HCT116 (cell line): ENCODE measurements around the gene HGS.

ENCODE experiments used
- CEBPB ChIP-seq: IDR thresholded peaks from 2 replicates; pipeline ENCODE4 v1.6.1; 2012; ENCODE audit warnings: low read depth
- EZH2 ChIP-seq: fragments of 200-600 bp; sonication (generic); IDR thresholded peaks from 2 replicates; pipeline ENCODE4 v1.6.1; 2017; ENCODE audit warnings: antibody characterized with exemption, mixed run types
- EZH2phosphoT487 ChIP-seq: fragments of 200-600 bp; IDR thresholded peaks from 2 replicates; pipeline ENCODE4 v1.6.1; 2018; ENCODE audit warnings: antibody characterized with exemption, borderline replicate concordance
- POLR2A ChIP-seq: IDR thresholded peaks from 2 replicates; pipeline ENCODE4 v1.7.0; 2011; ENCODE audit warnings: borderline replicate concordance; ENCODE audit not compliant: insufficient read depth, insufficient read length; ENCODE audit errors: extremely low read depth
- POLR2AphosphoS5 ChIP-seq: IDR thresholded peaks from 2 replicates; pipeline ENCODE4 v1.6.1; 2011; ENCODE audit warnings: mild to moderate bottlenecking, low read depth, low read length, moderate library complexity
- RAD21 ChIP-seq: IDR thresholded peaks from 2 replicates; pipeline ENCODE4 v1.6.1; 2012; ENCODE audit warnings: low read depth, mild to moderate bottlenecking
- SP1 ChIP-seq: IDR thresholded peaks from 2 replicates; pipeline ENCODE4 v1.6.1; 2012; ENCODE audit warnings: low read depth
- TCF7L2 ChIP-seq: IDR thresholded peaks from 2 replicates; pipeline ENCODE4 v1.7.0; 2011; ENCODE audit warnings: borderline replicate concordance, inconsistent platforms; ENCODE audit not compliant: insufficient read depth, insufficient read length; ENCODE audit errors: extremely low read depth
- ZNF274 ChIP-seq: fragments of 200-500 bp; sonication (Bioruptor generic); IDR thresholded peaks from 2 replicates; pipeline ENCODE4 v1.6.1; 2014; ENCODE audit warnings: mild to moderate bottlenecking, low read depth, low read length, inconsistent platforms
- TF ChIP-seq, protein P1 (sequence below), 3 experiments: fragments of 200-600 bp in 1 of 3; sonication (generic) in 1 of 3; IDR thresholded peaks in 2 of 3; conservative IDR thresholded peaks in 1 of 3; 2 replicates each; pipeline ENCODE4 v1.5.1; 2012 to 2017; ENCODE audit warnings: low read depth in 2 of 3, low read length in 2 of 3, antibody characterized with exemption in 1 of 3, borderline replicate concordance in 1 of 3, control low read depth in 1 of 3, mild to moderate bottlenecking in 1 of 3, mixed read lengths in 1 of 3, mixed run types in 1 of 3, moderate library complexity in 1 of 3; ENCODE audit not compliant: insufficient read depth in 1 of 3
- TF ChIP-seq, protein P2 (sequence below): IDR thresholded peaks from 2 replicates; pipeline ENCODE4 v1.6.1; 2012; ENCODE audit warnings: low read depth
- TF ChIP-seq, protein P3 (sequence below): IDR thresholded peaks from 2 replicates; pipeline ENCODE4 v1.6.1; 2012
- TF ChIP-seq, protein P4 (sequence below): IDR thresholded peaks from 2 replicates; pipeline ENCODE4 v1.6.1; 2011; ENCODE audit warnings: mild to moderate bottlenecking, low read length, moderate library complexity; ENCODE audit not compliant: insufficient replicate concordance; ENCODE audit errors: extremely low read depth
- TF ChIP-seq, protein P5 (sequence below): IDR thresholded peaks from 2 replicates; pipeline ENCODE4 v1.6.1; 2012

DNA sequence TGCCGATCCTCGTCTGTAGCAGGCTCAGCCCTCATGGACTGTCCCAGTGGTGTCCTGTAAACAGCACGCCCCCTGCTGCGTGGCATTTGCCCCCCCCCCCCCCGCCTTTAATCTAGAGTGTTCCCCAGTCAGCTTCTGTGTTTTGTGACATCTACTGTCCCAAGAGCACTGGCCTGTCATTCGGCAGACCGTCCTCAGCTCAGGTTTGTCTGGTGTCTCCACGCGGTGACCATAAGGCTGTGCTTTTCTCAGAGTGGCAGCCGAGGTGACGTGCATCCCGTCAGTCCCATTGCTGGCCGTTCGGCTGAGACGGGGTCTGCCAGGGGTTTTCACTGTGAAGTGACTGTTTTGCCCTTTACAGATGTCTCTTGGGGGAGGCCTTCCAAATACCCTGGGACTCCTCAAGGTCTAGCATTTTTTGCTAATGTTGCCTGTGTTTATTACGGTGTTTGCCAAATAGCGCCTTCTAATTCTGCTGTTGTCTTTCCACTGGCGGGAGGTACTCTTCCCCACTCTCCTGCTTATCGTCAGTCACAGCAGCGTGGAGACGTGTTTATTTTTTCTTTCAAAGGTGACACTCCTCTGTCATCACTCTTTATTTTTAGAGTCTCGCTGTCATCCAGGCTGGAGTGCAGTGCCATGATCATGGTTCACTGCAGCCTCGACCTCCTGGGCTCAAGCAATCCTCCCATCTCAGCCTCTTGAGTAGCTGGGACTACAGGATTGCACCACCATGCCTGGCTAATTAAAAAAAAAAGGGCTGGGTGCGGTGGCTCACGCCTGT, 13.6 kb downstream of the HGS start:
- TF ChIP-seq, protein P1, sequence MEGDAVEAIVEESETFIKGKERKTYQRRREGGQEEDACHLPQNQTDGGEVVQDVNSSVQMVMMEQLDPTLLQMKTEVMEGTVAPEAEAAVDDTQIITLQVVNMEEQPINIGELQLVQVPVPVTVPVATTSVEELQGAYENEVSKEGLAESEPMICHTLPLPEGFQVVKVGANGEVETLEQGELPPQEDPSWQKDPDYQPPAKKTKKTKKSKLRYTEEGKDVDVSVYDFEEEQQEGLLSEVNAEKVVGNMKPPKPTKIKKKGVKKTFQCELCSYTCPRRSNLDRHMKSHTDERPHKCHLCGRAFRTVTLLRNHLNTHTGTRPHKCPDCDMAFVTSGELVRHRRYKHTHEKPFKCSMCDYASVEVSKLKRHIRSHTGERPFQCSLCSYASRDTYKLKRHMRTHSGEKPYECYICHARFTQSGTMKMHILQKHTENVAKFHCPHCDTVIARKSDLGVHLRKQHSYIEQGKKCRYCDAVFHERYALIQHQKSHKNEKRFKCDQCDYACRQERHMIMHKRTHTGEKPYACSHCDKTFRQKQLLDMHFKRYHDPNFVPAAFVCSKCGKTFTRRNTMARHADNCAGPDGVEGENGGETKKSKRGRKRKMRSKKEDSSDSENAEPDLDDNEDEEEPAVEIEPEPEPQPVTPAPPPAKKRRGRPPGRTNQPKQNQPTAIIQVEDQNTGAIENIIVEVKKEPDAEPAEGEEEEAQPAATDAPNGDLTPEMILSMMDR (IDR thresholded peaks at IDR 0.05 in 2 of 3, conservative IDR thresholded peaks at IDR 0.05 in 1 of 3; ENCODE audit: borderline replicate concordance in 1 of 3, insufficient read depth in 1 of 3, low read depth in 2 of 3, low read length in 2 of 3) = no peak
- TF ChIP-seq POLR2A (no peak), ZNF274 (no peak), EZH2phosphoT487 (no peak), RAD21 (no peak), POLR2AphosphoS5 (no peak), EZH2 (no peak), TCF7L2 (no peak), CEBPB (no peak), SP1 (no peak)
- TF ChIP-seq, protein P2, sequence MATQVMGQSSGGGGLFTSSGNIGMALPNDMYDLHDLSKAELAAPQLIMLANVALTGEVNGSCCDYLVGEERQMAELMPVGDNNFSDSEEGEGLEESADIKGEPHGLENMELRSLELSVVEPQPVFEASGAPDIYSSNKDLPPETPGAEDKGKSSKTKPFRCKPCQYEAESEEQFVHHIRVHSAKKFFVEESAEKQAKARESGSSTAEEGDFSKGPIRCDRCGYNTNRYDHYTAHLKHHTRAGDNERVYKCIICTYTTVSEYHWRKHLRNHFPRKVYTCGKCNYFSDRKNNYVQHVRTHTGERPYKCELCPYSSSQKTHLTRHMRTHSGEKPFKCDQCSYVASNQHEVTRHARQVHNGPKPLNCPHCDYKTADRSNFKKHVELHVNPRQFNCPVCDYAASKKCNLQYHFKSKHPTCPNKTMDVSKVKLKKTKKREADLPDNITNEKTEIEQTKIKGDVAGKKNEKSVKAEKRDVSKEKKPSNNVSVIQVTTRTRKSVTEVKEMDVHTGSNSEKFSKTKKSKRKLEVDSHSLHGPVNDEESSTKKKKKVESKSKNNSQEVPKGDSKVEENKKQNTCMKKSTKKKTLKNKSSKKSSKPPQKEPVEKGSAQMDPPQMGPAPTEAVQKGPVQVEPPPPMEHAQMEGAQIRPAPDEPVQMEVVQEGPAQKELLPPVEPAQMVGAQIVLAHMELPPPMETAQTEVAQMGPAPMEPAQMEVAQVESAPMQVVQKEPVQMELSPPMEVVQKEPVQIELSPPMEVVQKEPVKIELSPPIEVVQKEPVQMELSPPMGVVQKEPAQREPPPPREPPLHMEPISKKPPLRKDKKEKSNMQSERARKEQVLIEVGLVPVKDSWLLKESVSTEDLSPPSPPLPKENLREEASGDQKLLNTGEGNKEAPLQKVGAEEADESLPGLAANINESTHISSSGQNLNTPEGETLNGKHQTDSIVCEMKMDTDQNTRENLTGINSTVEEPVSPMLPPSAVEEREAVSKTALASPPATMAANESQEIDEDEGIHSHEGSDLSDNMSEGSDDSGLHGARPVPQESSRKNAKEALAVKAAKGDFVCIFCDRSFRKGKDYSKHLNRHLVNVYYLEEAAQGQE = no peak
- TF ChIP-seq, protein P3, sequence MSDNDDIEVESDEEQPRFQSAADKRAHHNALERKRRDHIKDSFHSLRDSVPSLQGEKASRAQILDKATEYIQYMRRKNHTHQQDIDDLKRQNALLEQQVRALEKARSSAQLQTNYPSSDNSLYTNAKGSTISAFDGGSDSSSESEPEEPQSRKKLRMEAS = no peak
- TF ChIP-seq, protein P4, sequence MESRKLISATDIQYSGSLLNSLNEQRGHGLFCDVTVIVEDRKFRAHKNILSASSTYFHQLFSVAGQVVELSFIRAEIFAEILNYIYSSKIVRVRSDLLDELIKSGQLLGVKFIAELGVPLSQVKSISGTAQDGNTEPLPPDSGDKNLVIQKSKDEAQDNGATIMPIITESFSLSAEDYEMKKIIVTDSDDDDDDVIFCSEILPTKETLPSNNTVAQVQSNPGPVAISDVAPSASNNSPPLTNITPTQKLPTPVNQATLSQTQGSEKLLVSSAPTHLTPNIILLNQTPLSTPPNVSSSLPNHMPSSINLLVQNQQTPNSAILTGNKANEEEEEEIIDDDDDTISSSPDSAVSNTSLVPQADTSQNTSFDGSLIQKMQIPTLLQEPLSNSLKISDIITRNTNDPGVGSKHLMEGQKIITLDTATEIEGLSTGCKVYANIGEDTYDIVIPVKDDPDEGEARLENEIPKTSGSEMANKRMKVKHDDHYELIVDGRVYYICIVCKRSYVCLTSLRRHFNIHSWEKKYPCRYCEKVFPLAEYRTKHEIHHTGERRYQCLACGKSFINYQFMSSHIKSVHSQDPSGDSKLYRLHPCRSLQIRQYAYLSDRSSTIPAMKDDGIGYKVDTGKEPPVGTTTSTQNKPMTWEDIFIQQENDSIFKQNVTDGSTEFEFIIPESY = no peak
- TF ChIP-seq, protein P5, sequence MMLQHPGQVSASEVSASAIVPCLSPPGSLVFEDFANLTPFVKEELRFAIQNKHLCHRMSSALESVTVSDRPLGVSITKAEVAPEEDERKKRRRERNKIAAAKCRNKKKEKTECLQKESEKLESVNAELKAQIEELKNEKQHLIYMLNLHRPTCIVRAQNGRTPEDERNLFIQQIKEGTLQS = no peak
